GM19099 (cell line): ENCODE measurements around the gene MAPK11.

Experiments
- POLR2A ChIP-seq: IDR thresholded peaks from 3 replicates; pipeline ENCODE4 v1.6.1; 2011; ENCODE audit warnings: low read depth; ENCODE audit not compliant: insufficient read length; ENCODE audit errors: extremely low read depth

MAPK11 gene

GRCh38 chr22:50267591-50268390 is 2.4 kb downstream of the MAPK11 start:
- no peak for TF ChIP-seq POLR2A

DNA sequence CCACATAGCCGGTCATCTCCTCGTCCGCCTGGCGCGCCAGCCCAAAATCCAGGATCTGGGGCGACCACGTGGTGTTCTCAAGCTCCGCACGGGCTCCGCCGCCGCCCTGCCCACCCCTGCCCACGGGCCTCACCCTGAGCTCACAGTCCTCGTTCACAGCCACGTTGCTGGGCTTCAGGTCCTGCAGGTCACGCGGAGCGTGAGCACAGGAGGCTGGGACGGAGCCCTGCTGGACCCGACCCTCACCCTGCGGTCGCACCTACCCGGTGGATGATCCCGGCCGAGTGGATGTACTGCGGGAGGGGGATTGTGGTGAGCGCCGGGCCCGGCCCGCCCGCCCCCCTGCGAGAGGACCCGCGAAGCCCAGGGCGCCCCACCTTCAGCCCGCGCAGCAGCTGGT is 3.2 kb downstream of the MAPK11 start:
- TF ChIP-seq POLR2A, result no peak

- no peak for TF ChIP-seq POLR2A
These were observed 5.1 kb downstream of the MAPK11 start for GRCh38 chr22:50264946-50265669.

DNA sequence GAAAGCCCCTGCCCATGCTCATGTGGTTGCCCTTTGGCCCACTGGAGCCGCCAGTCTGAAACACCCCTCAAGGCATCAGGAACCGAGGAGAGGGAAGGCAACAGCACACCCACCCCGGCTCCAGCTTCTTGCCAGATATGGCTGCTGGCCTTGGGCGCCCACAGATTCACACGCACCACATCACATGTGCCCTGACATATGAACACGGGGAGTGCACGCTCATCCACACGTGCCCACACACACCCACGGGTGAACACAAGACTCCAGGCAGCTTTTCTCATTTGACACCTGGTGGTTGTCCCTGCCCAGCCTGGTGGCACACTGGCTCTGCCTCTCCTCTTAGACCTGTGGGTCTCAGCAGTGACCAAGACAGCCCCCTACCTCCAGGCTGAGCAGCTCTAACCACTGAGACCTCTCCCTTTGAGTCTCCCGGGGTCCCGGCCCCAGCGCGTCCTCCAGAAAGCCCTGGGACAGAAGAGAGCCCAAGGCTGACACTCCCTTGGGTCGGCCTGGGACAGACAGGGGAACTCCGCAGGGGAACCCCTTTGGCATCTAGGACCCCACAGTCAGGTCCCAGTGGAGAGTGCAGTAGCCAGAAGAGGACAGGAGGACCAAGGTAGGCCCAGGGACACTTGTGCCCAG is 6.0 kb downstream of the MAPK11 start:
- TF ChIP-seq POLR2A, result no peak

GRCh38 chr22:50262973-50263617 is 7.1 kb downstream of the MAPK11 start:
- TF ChIP-seq POLR2A, result no peak

DNA sequence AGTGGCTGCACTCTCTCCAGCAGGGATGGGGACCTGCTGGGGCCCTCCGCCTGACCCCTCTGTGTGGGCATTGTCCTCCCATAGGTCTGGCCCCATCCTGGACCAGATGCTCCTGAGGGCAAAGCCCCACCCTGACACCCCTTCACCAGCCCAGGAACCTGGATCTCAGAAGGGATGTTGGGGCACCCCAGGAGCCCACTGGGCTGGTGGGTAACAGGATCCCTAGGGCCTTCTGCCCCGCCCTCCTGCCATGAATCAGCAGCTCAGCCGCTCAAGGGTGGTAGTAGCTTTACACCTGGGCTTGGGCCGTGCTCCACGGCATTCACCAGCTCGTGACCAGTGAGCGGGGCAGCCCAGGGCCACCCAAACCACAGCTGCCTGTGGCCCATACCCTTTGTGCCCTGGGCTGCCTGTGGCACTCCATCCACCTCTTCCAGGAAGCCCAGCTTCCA is 7.7 kb downstream of the MAPK11 start:
- TF ChIP-seq POLR2A, result no peak

GRCh38 chr22:50261615-50262459 is 8.3 kb downstream of the MAPK11 start, which contains the start of gene MAPK12:
MAPK12 (minus strand) TSS chr22:50261683; CDS start chr22:50261509, 174 bp downstream.
- TF ChIP-seq POLR2A, result peak; percentile 18

DNA sequence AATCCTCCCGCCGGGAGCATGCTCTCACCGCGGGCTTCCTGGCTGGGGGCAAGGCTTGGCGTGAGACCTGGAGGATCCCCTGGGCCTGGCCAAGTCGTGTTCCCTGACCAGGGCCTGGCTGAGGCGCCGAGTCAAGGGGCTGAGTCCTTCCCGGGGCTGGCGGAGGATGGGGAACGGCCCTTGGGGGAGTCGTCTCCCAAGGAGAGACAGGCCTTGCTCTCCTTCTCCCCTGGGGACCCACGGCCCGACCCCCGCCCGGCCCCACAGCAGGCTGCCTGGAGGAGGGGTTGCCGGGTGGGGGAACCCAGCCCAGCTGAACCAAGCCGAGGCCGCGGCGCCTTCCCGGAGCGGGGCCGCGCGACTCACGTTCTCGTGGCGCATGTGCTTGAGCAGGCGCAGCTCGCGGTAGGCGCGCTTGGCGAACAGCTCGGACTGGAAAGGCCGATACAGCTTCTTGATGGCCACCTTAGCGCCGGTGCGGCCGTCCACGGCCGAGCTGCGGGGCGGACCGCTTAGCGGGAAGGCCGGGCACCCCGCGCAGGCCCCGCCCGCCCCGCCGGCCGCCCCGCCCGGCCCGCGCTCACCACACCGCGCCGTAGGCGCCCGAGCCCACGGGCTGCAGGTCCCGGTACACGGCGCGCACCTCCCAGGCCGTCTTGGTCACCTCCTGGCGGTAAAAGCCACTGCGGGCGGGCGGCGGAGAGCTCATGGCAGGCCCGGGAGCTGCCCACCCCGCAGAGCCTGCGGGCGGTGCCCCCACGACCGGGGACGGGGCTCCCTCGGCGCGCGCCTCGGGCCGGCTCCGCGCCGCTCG is 9.2 kb downstream of the MAPK11 start:
- TF ChIP-seq POLR2A, result peak; percentile 17

- no peak for TF ChIP-seq POLR2A
These were observed 9.8 kb downstream of the MAPK11 start for GRCh38 chr22:50260434-50260800.

GRCh38 chr22:50259302-50259701 is 10.9 kb downstream of the MAPK11 start:
- TF ChIP-seq POLR2A, result no peak

DNA sequence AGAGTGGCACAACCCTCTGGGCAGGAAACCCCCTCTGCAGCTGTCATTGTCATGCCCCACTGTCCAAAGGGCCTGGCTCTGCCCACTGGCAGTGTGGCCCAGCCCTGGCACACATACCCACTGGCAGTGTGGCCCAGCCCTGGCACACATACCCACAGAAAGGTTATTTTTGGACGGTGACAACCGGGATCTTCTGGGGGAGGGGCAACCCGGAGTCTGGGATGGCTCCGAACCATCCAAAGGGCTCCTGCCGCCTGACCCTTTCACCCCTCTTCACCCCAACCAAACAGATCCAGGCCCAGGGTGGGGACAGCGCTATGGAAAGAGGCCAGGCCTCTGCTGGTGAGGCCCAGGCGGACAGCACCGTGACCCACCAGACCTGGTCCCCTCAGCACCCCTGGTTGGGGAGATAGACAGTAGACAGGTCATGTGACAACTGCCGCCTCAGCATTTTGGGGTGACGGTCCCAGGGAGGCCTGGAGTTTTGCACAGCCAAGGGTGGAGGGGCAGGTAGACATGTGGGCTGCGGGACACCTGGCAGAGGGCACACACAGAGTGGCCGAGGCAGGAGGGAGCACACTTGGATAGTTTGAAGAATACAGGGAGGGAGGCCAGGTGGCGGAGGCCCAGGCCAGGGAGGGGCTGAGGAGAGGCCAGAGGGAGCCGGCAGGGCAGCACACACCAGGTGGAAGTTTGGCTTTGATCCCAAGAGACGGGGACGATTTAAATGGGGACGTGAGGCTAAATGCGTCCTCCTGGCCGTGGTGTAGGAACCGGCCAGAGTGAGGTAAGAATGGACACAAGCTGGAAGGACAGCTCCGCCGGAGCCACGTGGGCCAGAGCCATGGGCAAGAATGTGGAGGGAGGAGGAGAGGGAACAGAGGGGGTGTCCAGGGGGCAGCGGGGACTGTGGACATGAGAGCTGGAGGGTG is 11.6 kb downstream of the MAPK11 start:
- no peak for TF ChIP-seq POLR2A
